Coronary artery (tissue), 2 donors: ENCODE measurements around the gene RABIF.

ENCODE experiments used
- DNase-seq: peaks from one replicate; pipeline ENCODE4 v3.0.0-alpha.2; 2017; ENCODE audit warnings: low spot score
- H3K27ac ChIP-seq, 2 donors: fragments of 200-600 bp; sonication (generic); one replicate each; pipeline ENCODE4 v1.5.1; 2016 to 2019
- H3K4me3 ChIP-seq: fragments of 200-600 bp; sonication (generic); 2 replicates; pipeline ENCODE4 v1.5.1; 2016; ENCODE audit warnings: mild to moderate bottlenecking, moderate library complexity
- CTCF ChIP-seq: fragments of 200-600 bp; sonication (generic); IDR thresholded peaks from one replicate; pipeline ENCODE4 v1.5.1; 2019; ENCODE audit warnings: antibody characterized with exemption

Gene RABIF

GRCh38 chr1:202858331-202858730 lies 30.6 kb downstream of the RABIF start:
- no peak for TF ChIP-seq CTCF
- no peak overlapping the region for H3K4me3 ChIP-seq
- no peak for DNase-seq
- H3K27ac ChIP-seq: peak overlapping the region in 1 of 2 donors; percentile 70

GRCh38 chr1:202857136-202857610 lies 31.8 kb downstream of the RABIF start:
- DNase-seq: no peak
- TF ChIP-seq CTCF: no peak
- Histone ChIP-seq H3K27ac (no peak overlapping the region), H3K4me3 (no peak overlapping the region)

GRCh38 chr1:202856014-202856413 lies 32.9 kb downstream of the RABIF start:
- DNase-seq: no peak
- Histone ChIP-seq H3K27ac (no peak overlapping the region), H3K4me3 (no peak overlapping the region)
- no peak for TF ChIP-seq CTCF

GRCh38 chr1:202854787-202855186 lies 34.2 kb downstream of the RABIF start:
- Histone ChIP-seq H3K27ac (no peak overlapping the region), H3K4me3 (no peak overlapping the region)
- TF ChIP-seq CTCF: no peak
- no peak for DNase-seq

GRCh38 chr1:202852163-202852904 lies 36.6 kb downstream of the RABIF start:
- TF ChIP-seq CTCF: no peak
- DNase-seq: no peak
- no peak overlapping the region for H3K4me3 ChIP-seq
- no peak overlapping the region for H3K27ac ChIP-seq

- no peak overlapping the region for H3K27ac ChIP-seq
- DNase-seq: no peak
- no peak overlapping the region for H3K4me3 ChIP-seq
- no peak for TF ChIP-seq CTCF
These were observed 38.2 kb downstream of the RABIF start for GRCh38 chr1:202850593-202851362.

GRCh38 chr1:202848191-202848542 lies 40.8 kb downstream of the RABIF start:
- H3K4me3 ChIP-seq: no peak overlapping the region
- no peak for TF ChIP-seq CTCF
- H3K27ac ChIP-seq: no peak overlapping the region
- no peak for DNase-seq
